HepG2 (cell line): Measurements from ENCODE around the gene C20orf204. TPM values are rescaled to one million over a fixed set of nuclear protein-coding genes. Genes with fewer than 3 reads are reported as not detected.
A peak's percentile ranks its signal among the peaks of the same experiment; 100 is the strongest.

ENCODE experiments used
- ARID2 ChIP-seq: sonication (generic); formaldehyde crosslinking; IDR thresholded peaks from 2 replicates; pipeline ENCODE4 v1.8.1; 2022; ENCODE audit warnings: mild to moderate bottlenecking, missing genetic modification reagents, borderline replicate concordance
- CHCHD3 ChIP-seq: sonication (generic); formaldehyde crosslinking; IDR thresholded peaks from 2 replicates; pipeline ENCODE4 v1.8.0; 2022; ENCODE audit warnings: mild to moderate bottlenecking, missing genetic modification reagents, moderate library complexity
- JUN ChIP-seq: sonication (generic); formaldehyde crosslinking; IDR thresholded peaks from 2 replicates; pipeline ENCODE4 v1.4.0; 2020; ENCODE audit warnings: mild to moderate bottlenecking, missing genetic modification reagents
- PCBP1 ChIP-seq: fragments of 200-400 bp; formaldehyde crosslinking; IDR thresholded peaks from 2 replicates; pipeline ENCODE4 v1.6.1; 2017; ENCODE audit warnings: mild to moderate bottlenecking, low read depth, low read length, borderline replicate concordance
- ZFP36L1 ChIP-seq: sonication (generic); formaldehyde crosslinking; IDR thresholded peaks from 2 replicates; pipeline ENCODE4 v1.8.0; 2022; ENCODE audit warnings: mild to moderate bottlenecking, missing genetic modification reagents, moderate library complexity
- ZFX ChIP-seq: sonication (generic); formaldehyde crosslinking; IDR thresholded peaks from 2 replicates; pipeline ENCODE4 v1.4.0; 2020; ENCODE audit warnings: mild to moderate bottlenecking, low read depth, missing genetic modification reagents, moderate library complexity
- ZNF124 ChIP-seq: sonication (generic); formaldehyde crosslinking; IDR thresholded peaks from 2 replicates; pipeline ENCODE4 v1.4.0; 2020; ENCODE audit warnings: missing genetic modification reagents
- ZNF20 ChIP-seq: sonication (generic); formaldehyde crosslinking; IDR thresholded peaks from 2 replicates; pipeline ENCODE4 v1.4.0; 2020; ENCODE audit warnings: mild to moderate bottlenecking, moderate library complexity, missing genetic modification reagents
- ZNF570 ChIP-seq: sonication (generic); formaldehyde crosslinking; IDR thresholded peaks from 2 replicates; pipeline ENCODE4 v1.4.0; 2020; ENCODE audit warnings: mild to moderate bottlenecking, missing genetic modification reagents, borderline replicate concordance
- ZNF614 ChIP-seq: IDR thresholded peaks from 2 replicates; pipeline ENCODE4 v1.6.1; 2018; ENCODE audit warnings: missing biosample characterization, missing genetic modification reagents, inconsistent platforms, borderline replicate concordance
- ZNF720 ChIP-seq: sonication (generic); formaldehyde crosslinking; IDR thresholded peaks from 2 replicates; pipeline ENCODE4 v1.4.0; 2020; ENCODE audit warnings: missing genetic modification reagents
- ZNF839 ChIP-seq: sonication (generic); formaldehyde crosslinking; IDR thresholded peaks from 2 replicates; pipeline ENCODE4 v1.4.0; 2020; ENCODE audit warnings: missing genetic modification reagents, mild to moderate bottlenecking, borderline replicate concordance
- polyA plus RNA-seq, 8 experiments: library from polyadenylated mRNA; depleted of rRNA in 3 of 8; stranded (reverse) in 7 of 8; unstranded in 1 of 8; fragments of >200 nt; fragmentation: Illumina TruSeq in 4 of 8; extraction: Trizol in 4 of 8; gene quantifications; 2 replicates each; pipeline versions ENCODE4 v1.2.1 to v1.2.3, GENCODE V29; 2011 to 2016; ENCODE audit warnings: low read depth in 4 of 8, missing spikeins in 1 of 8, mixed read lengths in 1 of 8; ENCODE audit not compliant: insufficient read depth in 1 of 8
- total RNA-seq, 5 experiments: library from RNA; depleted of rRNA; stranded (reverse); fragments of >200 nt; fragmentation: Illumina TruSeq; extraction: Trizol; gene quantifications; 2 replicates each; pipeline ENCODE4 v1.2.3, GENCODE V29; 2016; ENCODE audit warnings: low read depth in 1 of 5
- TF ChIP-seq, protein P1 (sequence below): sonication (generic); formaldehyde crosslinking; IDR thresholded peaks from 2 replicates; pipeline ENCODE4 v1.5.0; 2020; ENCODE audit warnings: missing genetic modification reagents
- TF ChIP-seq, protein P2 (sequence below): sonication (generic); formaldehyde crosslinking; IDR thresholded peaks from 2 replicates; pipeline ENCODE4 v1.4.0; 2020; ENCODE audit warnings: missing genetic modification reagents
- TF ChIP-seq, protein P3 (sequence below): sonication (generic); formaldehyde crosslinking; conservative IDR thresholded peaks from 2 replicates; pipeline ENCODE4 v1.4.0; 2020; ENCODE audit warnings: missing genetic modification reagents
- TF ChIP-seq, protein P4 (sequence below): sonication (generic); formaldehyde crosslinking; IDR thresholded peaks from 2 replicates; pipeline ENCODE4 v1.9.0; 2021; ENCODE audit warnings: missing genetic modification reagents, borderline replicate concordance

C20orf204 gene
- total and polyA plus RNA-seq, 2 of the 13 experiments (the other 11 are each of a cell fraction or from before 2014, with no cell fraction given), result 22.1 to 80.0 TPM

DNA sequence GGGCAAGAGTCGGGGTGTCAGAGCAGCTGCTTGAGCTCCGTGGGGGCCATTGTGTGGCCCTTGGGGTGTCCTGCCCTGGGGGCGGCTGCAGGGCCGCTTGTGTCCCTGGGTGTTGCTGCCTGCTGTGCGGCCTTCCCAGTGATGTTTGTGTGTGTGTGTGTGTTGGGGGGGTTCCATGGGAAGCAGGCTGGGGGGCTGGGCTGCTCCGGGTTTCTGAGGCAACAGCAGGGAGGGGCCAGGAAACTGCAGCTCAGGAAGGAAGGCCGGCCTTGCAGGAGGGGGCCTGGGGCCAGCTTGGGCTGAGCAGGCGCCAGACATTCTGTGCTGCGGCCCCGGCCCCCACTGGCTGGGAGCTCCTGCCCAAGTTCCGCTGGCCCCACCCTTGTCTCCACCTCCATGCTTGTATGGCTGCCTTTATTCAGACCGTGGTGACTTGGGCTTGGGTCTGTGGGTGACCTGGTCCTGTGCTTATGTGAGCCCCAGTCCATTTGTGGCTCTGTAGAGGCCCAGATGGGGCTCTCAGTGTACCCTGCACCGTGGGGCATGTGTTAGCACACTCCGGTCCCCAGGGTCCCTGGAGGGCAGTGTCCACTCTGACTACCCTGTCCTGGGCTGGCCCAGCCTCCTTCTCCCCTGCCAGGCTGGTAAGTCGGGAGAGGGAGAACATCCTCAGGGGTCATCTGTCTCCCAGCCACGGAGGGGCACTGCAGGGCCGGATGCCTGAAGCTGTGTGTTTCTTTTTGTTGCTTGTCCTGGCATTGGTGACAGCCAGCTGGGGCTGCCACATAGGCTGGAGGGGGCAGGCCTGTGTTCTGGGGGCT, 18.1 kb downstream of the C20orf204 start (continued):
- TF ChIP-seq ZFP36L1 (CRISPR knock-in tag), result no peak
- peak; percentile 97 for TF ChIP-seq ZNF614 (CRISPR knock-in tag)
- TF ChIP-seq, protein P1, sequence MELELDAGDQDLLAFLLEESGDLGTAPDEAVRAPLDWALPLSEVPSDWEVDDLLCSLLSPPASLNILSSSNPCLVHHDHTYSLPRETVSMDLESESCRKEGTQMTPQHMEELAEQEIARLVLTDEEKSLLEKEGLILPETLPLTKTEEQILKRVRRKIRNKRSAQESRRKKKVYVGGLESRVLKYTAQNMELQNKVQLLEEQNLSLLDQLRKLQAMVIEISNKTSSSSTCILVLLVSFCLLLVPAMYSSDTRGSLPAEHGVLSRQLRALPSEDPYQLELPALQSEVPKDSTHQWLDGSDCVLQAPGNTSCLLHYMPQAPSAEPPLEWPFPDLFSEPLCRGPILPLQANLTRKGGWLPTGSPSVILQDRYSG (CRISPR knock-in tag), result 0 out of 2 replicates have a peak, but pooled peaks have one; percentile 89
- peak; percentile 91 for TF ChIP-seq ZFX (CRISPR knock-in tag)
- no peak for TF ChIP-seq ZNF570 (CRISPR knock-in tag)
- no peak for TF ChIP-seq ZNF839 (CRISPR knock-in tag)
- TF ChIP-seq ZNF720 (CRISPR knock-in tag), result 0 out of 2 replicates have a peak, but pooled peaks have one; percentile 47
- no peak for TF ChIP-seq ZNF20
- TF ChIP-seq, protein P2, sequence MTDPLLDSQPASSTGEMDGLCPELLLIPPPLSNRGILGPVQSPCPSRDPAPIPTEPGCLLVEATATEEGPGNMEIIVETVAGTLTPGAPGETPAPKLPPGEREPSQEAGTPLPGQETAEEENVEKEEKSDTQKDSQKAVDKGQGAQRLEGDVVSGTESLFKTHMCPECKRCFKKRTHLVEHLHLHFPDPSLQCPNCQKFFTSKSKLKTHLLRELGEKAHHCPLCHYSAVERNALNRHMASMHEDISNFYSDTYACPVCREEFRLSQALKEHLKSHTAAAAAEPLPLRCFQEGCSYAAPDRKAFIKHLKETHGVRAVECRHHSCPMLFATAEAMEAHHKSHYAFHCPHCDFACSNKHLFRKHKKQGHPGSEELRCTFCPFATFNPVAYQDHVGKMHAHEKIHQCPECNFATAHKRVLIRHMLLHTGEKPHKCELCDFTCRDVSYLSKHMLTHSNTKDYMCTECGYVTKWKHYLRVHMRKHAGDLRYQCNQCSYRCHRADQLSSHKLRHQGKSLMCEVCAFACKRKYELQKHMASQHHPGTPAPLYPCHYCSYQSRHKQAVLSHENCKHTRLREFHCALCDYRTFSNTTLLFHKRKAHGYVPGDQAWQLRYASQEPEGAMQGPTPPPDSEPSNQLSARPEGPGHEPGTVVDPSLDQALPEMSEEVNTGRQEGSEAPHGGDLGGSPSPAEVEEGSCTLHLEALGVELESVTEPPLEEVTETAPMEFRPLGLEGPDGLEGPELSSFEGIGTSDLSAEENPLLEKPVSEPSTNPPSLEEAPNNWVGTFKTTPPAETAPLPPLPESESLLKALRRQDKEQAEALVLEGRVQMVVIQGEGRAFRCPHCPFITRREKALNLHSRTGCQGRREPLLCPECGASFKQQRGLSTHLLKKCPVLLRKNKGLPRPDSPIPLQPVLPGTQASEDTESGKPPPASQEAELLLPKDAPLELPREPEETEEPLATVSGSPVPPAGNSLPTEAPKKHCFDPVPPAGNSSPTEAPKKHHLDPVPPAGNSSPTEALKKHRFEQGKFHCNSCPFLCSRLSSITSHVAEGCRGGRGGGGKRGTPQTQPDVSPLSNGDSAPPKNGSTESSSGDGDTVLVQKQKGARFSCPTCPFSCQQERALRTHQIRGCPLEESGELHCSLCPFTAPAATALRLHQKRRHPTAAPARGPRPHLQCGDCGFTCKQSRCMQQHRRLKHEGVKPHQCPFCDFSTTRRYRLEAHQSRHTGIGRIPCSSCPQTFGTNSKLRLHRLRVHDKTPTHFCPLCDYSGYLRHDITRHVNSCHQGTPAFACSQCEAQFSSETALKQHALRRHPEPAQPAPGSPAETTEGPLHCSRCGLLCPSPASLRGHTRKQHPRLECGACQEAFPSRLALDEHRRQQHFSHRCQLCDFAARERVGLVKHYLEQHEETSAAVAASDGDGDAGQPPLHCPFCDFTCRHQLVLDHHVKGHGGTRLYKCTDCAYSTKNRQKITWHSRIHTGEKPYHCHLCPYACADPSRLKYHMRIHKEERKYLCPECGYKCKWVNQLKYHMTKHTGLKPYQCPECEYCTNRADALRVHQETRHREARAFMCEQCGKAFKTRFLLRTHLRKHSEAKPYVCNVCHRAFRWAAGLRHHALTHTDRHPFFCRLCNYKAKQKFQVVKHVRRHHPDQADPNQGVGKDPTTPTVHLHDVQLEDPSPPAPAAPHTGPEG, result peak; percentile 90
- TF ChIP-seq ZNF124 (CRISPR knock-in tag), result peak; percentile 54; the same call in 1 of the 2 replicates
- 0 out of 2 replicates have a peak, but pooled peaks have one; percentile 2 for TF ChIP-seq JUN (CRISPR knock-in tag)
- TF ChIP-seq, protein P3, sequence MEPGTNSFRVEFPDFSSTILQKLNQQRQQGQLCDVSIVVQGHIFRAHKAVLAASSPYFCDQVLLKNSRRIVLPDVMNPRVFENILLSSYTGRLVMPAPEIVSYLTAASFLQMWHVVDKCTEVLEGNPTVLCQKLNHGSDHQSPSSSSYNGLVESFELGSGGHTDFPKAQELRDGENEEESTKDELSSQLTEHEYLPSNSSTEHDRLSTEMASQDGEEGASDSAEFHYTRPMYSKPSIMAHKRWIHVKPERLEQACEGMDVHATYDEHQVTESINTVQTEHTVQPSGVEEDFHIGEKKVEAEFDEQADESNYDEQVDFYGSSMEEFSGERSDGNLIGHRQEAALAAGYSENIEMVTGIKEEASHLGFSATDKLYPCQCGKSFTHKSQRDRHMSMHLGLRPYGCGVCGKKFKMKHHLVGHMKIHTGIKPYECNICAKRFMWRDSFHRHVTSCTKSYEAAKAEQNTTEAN (CRISPR knock-in tag), result peak; percentile 80
- TF ChIP-seq CHCHD3 (CRISPR knock-in tag), result peak; percentile 59; the same call in 1 of the 2 replicates
- TF ChIP-seq, protein P4, sequence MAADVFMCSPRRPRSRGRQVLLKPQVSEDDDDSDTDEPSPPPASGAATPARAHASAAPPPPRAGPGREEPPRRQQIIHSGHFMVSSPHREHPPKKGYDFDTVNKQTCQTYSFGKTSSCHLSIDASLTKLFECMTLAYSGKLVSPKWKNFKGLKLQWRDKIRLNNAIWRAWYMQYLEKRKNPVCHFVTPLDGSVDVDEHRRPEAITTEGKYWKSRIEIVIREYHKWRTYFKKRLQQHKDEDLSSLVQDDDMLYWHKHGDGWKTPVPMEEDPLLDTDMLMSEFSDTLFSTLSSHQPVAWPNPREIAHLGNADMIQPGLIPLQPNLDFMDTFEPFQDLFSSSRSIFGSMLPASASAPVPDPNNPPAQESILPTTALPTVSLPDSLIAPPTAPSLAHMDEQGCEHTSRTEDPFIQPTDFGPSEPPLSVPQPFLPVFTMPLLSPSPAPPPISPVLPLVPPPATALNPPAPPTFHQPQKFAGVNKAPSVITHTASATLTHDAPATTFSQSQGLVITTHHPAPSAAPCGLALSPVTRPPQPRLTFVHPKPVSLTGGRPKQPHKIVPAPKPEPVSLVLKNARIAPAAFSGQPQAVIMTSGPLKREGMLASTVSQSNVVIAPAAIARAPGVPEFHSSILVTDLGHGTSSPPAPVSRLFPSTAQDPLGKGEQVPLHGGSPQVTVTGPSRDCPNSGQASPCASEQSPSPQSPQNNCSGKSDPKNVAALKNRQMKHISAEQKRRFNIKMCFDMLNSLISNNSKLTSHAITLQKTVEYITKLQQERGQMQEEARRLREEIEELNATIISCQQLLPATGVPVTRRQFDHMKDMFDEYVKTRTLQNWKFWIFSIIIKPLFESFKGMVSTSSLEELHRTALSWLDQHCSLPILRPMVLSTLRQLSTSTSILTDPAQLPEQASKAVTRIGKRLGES (CRISPR knock-in tag), result no peak
- peak; percentile 80; the same call in 1 of the 2 replicates for TF ChIP-seq PCBP1
- no peak for TF ChIP-seq ARID2
